ENCODE measurements around the gene TSHZ2.
"Not testable (repeated sequence)": the region's sequence is repeated elsewhere in the genome, so short reads cannot be mapped to it uniquely, and the experiment has no call there.

TSHZ2 gene

DNA sequence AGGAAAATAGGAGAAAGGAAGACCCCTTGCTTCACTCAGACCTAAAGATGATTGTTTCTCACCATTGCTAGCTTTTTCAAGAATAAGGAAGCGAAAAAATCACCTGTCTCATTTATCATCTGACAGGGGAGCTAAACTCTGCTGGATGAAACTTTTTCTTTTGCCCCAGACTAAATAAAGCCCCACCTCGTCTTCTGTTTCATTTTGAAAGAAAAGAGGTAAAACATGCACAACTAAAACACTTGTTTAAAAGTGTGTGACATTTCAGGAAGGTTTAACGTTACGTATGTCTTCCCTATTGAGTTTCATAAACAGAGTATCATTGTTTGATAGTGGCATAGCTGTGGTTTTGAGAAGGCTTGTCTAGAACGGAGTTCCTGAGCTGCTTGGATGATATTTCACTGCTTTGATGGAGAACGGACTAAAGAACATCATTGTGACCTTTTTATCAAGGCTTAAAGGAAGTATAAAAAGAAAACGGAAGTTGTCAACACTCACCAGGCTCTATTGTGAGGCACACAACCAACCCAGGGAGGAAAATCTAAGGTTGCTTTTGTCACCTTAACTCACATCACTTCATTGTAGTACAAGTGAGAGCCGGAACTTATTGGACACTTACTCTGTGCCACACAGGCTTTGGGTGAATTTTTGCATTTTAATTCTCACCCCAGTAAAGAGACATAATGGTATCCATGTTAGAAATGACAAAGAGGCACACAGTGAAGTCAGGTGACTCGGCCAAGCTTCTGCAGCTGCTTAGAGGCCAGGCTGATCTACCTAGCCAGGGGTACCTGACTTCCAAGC lies 29.5 kb downstream of the TSHZ2 start:
- no peak for DNase-seq

GRCh38 chr20:53002786-53003185 lies 30.6 kb downstream of the TSHZ2 start:
- DNase-seq: no peak

DNA sequence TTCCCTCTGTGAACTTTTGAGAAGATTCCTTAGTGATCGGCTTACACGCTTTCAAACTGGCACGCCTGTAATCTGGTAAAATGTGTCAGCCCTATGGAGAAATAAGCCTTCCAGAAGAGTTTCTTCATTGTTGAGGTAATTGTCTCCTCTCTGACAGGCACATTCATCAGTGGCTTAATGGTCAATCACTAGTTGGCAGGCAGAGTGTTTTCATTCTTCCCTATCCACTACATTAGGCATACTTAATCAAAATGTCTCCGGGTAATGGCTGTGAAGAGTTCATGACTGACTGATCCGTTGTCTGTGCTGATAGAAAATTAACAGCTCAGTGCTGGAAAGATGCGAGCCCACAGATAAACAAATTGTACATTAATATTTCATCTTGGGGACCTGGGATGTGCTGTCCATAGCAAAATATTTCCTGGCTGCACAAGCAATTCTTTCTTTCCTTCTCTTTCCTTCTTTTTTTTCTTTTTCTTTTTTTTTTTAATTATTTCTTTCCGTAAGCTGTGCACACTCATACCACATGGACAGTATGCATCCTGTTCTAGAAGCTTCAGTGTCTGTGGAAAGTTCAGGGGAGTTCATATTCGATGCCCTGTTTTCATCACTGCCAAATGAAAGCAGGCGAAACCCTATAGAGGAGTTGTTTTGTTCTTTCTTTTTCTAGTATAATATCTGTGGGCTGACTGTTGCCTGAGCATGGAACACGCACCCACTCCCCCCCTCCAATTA lies 31.4 kb downstream of the TSHZ2 start:
- peak; percentile 71 for DNase-seq

DNA sequence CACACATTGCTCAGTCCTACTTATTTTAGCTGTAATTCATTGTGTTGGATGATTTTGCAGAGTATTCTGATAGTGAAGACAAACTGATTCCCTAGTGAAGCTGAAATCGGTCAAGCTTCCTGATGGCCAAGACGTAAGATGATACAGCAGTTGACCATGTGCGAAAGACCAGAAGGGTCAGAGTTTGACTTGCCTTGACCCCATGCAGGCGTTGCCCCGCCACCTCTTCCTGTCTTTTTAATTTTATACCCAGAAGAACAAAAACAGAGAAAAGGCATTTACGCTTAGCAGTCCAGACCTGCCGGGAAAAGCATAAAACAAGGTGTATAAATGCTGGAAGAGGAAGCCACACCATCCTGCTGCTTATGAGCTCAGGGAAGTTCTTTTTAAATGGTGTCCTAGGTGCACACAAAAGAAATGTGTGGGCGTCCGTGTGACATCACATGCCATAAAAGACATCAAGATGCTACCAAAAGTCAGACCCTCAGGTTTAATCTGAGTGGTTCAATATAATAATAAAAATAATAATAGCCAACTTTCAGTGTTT lies 32.2 kb downstream of the TSHZ2 start:
- DNase-seq: no peak

DNA sequence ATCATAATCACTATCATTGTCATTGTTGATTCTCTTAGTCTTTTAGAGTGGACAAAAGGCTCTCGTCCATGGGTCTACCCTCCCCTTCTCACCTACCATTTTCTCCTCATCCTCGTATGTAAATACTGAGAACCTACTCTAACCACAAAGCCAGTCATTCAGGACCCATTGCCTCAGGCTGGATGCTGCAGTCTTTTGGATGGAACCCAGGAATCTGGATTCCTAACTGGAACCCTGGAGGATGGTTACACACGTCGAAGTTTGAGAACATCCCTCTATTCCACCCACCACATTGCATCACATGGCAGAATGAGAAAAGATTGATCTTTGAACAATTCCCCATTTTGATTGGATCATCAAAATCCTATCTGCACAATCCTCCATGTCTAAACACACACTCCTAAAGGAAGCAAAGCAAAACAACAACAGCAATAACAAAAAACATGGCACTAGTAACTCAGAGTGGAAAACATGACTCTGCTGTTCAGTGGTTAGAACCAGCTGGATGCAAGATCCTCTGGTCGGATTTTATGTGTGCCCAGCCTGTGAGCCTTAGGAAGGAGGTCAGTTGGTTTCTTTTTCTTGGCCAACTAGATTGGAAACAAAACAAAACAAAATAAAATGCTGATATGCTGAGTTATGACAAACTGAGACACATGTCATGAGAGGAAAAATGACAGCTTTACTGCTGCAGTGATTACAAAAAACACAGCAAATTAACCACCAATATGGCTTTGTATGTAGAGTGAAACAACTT lies 38.0 kb downstream of the TSHZ2 start:
- no peak for DNase-seq

- DNase-seq: no peak
Observed at GRCh38 chr20:53011640-53012039, 39.5 kb downstream of the TSHZ2 start.

- no peak for DNase-seq
Observed at GRCh38 chr20:53013183-53013582, 41.0 kb downstream of the TSHZ2 start.

DNA sequence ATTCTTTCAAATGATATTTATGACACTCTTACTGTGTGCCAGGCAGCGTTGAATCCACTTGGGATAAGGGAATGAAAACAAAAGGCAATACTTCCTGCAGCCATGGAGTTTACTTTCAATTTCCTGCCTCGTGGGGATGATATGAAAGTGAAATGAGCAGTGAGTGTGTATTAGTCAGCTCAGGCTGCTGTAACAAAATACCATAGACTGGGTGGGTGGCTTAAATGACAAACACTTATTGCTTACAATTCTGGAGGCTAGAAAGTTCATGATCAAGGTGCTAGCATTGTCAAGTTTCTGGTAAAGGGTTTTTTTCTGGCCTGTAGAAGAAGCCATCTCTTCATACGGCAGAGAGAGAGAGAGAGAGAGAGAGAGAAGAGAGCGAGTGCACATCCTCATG lies 41.7 kb downstream of the TSHZ2 start:
- DNase-seq: no peak

GRCh38 chr20:53016071-53016470 lies 43.9 kb downstream of the TSHZ2 start:
- no peak for DNase-seq

- no peak for DNase-seq
Observed at GRCh38 chr20:53016534-53017042, 44.4 kb downstream of the TSHZ2 start.

DNA sequence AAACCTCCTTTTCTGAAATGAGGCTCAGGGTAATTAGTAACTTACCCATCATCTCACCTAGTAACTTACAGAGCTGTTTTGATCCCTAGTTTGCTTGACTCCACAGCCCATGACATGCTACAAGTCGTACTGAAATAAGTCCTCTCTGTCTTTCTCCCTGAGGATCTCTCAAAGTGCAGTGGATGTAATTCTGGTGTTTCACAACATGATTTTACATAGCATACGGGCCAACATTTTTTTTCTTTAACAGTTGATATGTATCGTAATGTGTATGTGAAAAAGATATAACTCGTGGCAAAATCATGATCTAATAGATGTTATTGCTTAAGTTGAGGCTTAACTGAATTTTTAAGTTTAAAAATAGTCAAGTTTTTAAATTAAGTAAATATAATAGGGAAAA lies 45.0 kb downstream of the TSHZ2 start:
- no peak for DNase-seq

- DNase-seq: no peak
Observed at GRCh38 chr20:53019464-53019863, 47.3 kb downstream of the TSHZ2 start.

DNA sequence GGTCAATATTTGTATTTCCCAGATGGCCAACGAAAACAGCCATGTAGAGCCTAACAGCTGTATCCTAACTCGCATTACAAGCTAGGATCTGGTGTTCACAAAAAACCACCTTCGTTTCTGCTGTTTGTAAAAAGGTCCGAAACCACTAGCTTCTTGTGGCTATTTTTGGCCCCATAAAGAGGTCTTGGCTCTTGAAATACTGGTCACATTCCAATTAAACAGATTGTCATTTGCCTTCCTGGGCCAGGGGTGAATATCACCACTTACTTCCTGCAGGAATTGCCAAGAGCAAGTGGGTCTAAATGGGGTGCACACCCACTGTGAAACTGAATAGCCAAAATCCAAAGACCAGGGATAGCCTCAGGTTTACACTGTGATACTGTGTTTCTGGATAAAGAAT lies 48.2 kb downstream of the TSHZ2 start:
- DNase-seq: peak; percentile 1

GRCh38 chr20:53020834-53021233 lies 48.7 kb downstream of the TSHZ2 start:
- DNase-seq: no peak

DNA sequence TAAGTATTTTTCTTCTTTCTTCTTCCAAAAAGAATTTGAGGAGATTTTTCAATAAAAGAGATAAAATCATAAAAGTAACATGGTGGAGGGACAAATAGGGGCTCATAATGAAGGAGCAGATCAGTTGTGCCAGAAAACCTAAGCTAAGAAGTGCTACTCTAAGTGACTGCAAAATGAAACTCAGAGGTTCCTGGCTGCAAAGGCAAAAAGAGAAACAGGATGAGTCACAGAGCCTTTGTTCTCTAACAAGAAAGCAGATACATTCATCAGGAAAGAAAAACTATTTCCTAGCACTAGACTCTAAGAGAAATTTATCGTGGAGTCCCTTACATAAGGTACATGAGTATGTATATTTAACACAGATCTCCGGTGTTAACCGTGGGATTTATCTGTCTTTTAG lies 49.8 kb downstream of the TSHZ2 start:
- peak; percentile 2 for DNase-seq

GRCh38 chr20:53023732-53024520 lies 51.8 kb downstream of the TSHZ2 start:
- DNase-seq: peak; percentile 80

GRCh38 chr20:53024653-53025052 lies 52.5 kb downstream of the TSHZ2 start:
- DNase-seq: not testable (repeated sequence)

- no peak for DNase-seq
Observed at GRCh38 chr20:53027089-53027488, 54.9 kb downstream of the TSHZ2 start.

DNA sequence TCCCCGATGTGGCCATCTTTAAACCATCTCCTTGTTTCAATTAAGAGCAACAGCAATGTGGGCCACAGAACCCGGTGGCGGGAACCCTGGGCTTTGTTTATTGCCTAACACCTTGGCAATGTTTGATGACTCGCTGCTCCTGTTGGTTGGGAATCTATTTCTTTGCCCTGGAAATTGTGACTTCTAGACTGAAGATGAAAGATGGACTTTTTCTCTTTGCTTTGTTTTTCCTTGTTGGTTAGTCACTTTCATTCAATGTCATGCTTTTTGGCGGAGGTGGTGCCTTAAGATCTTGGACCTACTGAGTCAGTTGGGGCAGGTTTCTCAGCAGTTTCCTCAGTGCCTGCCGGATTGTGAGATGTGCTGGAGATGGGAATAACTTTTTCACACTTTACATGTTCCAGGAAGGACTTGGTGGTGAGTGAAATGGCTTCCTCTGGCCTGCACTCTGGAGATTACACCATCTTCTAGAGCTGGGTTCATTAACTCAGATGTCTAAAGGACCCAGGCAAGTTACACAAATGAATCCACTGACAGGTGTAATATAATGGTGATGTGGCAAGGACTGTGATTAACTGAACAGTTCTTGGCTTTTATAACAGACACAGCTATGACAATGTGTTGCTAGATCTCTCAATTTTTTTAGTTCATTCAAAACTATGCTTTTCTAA lies 56.3 kb downstream of the TSHZ2 start:
- no peak for DNase-seq

GRCh38 chr20:53030061-53030460 lies 57.9 kb downstream of the TSHZ2 start:
- DNase-seq: no peak

DNA sequence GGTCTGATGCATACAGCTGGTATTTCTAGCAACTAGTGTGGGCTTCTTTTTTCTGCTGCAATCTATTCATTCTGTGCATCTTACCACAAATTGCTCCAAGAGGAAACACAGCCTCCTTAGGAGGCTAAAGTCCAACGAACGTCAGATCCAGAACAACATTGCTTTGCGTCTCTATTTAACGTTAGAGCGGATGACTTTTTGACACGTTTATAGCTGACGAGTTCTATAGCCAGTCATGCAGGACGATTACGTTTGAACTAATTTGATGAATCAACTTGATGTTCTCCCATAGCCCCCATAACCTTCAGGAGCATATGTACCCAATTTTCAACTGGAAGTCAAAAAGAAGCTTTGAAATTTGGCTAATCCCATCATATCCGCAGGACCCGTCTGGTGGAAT lies 59.9 kb downstream of the TSHZ2 start:
- DNase-seq: no peak

- DNase-seq: no peak
Observed at GRCh38 chr20:53032478-53032932, 60.3 kb downstream of the TSHZ2 start.

Data from NCI-H69 (cell line).